Large intestine (tissue), 3 donors: ENCODE results near the gene SPEM2. TPM values are rescaled to one million over a fixed set of nuclear protein-coding genes. Genes with fewer than 3 reads are reported as not detected.

Experiments used
- DNase-seq, 2 donors: peaks; one replicate each; pipeline versions ENCODE4 v3.0.0 to v3.0.0-alpha.2; 2013
- H3K27ac ChIP-seq: one replicate; pipeline ENCODE4 v1.5.1; 2013; ENCODE audit warnings: low read length
- H3K27me3 ChIP-seq: 2 replicates; pipeline ENCODE4 v1.6.1; 2013; ENCODE audit warnings: low read length; ENCODE audit not compliant: control insufficient read depth, insufficient read depth
- H3K36me3 ChIP-seq: 2 replicates; pipeline ENCODE4 v1.6.1; 2013; ENCODE audit warnings: low read length; ENCODE audit not compliant: control insufficient read depth, insufficient read depth
- H3K4me1 ChIP-seq: one replicate; pipeline ENCODE4 v1.6.1; 2013; ENCODE audit warnings: low read length; ENCODE audit not compliant: control insufficient read depth, insufficient read depth
- H3K4me3 ChIP-seq: one replicate; pipeline ENCODE4 v1.5.1; 2013; ENCODE audit warnings: low read length
- H3K9me3 ChIP-seq: one replicate; pipeline ENCODE4 v1.6.1; 2013; ENCODE audit warnings: mild to moderate bottlenecking, low read depth, low read length, moderate library complexity; ENCODE audit not compliant: control insufficient read depth
- WGBS: methylation state at CpG from one replicate; pipeline ENCODE4 v1.1.5; 2013; ENCODE audit warnings: low lambda C conversion rate; ENCODE audit not compliant: insufficient coverage; 5-methylcytosine and 5-hydroxymethylcytosine counted together
- polyA plus RNA-seq: library from polyadenylated mRNA; unstranded; fragments of 120-200 nt; gene quantifications from one replicate; pipeline ENCODE4 v1.2.1, GENCODE V29; 2013

SPEM2 gene
- polyA plus RNA-seq, 1 donor: not detected

DNA sequence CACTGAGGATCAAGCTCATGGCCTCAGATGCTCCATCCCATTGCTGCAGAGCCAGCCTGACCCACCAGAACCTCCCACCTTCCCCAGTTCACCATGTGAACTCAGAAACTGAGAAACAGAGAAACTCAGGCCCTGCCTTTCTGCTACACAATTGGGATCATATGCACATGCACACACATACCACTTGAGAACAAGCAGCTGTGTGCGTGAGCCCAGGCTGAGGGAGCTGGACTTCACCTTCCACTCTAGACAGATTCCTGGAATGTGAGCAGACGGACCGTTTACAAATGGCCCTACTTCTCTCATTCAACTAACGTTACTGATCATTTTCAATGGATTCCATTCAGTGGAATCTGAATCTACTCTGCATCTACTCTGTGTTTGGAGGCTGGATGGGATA lies 1.7 kb upstream of the SPEM2 start:
- H3K27me3 ChIP-seq: no peaks in the 10 kb centered on the region
- WGBS: no CpG with 5 or more reads among the region's 4 CpGs
- DNase-seq: no peak
- no peaks in the 10 kb centered on the region for H3K36me3 ChIP-seq
- peaks cover 2% of the 10 kb centered on the region for H3K9me3 ChIP-seq
- H3K27ac ChIP-seq: no peak overlapping the region
- no peak overlapping the region for H3K4me3 ChIP-seq
- no peaks in the 10 kb centered on the region for H3K4me1 ChIP-seq

DNA sequence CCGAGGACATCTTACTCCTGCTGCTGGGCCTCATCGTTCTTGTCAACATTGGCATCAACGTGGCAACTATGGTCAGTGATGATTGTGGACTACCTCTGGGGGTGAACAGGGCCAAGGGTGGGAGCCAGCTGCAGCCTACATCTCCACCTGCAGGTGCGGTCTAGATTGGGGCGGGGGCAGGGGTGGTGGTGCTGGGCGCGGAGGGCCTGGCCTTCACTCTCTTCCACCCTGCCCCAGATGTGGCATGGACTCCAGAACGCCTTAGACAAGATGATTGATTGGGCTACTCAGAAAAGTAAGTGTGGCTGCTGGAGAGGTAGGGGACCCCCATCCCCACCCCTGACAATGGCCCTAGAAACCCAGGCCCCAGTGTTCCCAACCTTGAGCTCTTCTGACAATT lies 340 bp downstream of the SPEM2 start:
- Histone ChIP-seq H3K4me1 (no peaks in the 10 kb centered on the region), H3K27me3 (no peaks in the 10 kb centered on the region), H3K4me3 (no peak overlapping the region), H3K36me3 (no peaks in the 10 kb centered on the region), H3K9me3 (peaks cover 2% of the 10 kb centered on the region), H3K27ac (no peak overlapping the region)
- no CpG with 5 or more reads among the region's 8 CpGs for WGBS
- DNase-seq: no peak

DNA sequence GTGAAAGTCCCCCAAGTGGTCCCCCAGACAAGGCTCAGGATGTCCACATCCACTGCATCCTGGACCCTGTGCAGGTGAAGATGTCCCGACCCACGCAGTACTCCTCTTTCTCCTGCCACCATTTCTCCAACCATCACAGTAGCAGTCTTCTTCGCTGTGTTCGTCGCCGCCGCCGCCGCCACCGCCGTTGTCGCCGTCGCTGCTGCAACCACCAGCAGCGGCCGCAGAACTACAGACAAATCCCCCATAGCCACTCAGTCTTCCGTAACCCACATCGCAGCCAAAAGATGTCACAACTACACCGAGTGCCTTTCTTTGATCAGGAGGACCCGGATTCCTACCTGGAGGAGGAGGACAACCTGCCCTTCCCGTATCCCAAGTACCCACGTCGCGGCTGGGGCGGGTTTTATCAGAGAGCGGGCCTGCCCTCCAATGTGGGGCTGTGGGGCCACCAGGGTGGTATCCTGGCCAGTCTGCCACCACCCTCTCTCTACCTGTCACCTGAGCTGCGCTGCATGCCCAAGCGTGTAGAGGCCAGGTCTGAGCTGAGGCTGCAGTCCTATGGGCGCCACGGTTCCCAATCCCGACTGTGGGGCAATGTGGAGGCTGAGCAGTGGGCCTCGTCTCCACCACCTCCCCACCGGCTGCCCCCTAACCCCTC lies 917 bp downstream of the SPEM2 start:
- Histone ChIP-seq H3K36me3 (no peaks in the 10 kb centered on the region), H3K4me1 (no peaks in the 10 kb centered on the region), H3K27me3 (no peaks in the 10 kb centered on the region), H3K4me3 (no peak overlapping the region), H3K9me3 (no peaks in the 10 kb centered on the region), H3K27ac (no peak overlapping the region)
- WGBS: 96% methylated on average over 10 of the region's 33 CpGs
- DNase-seq: no peak

DNA sequence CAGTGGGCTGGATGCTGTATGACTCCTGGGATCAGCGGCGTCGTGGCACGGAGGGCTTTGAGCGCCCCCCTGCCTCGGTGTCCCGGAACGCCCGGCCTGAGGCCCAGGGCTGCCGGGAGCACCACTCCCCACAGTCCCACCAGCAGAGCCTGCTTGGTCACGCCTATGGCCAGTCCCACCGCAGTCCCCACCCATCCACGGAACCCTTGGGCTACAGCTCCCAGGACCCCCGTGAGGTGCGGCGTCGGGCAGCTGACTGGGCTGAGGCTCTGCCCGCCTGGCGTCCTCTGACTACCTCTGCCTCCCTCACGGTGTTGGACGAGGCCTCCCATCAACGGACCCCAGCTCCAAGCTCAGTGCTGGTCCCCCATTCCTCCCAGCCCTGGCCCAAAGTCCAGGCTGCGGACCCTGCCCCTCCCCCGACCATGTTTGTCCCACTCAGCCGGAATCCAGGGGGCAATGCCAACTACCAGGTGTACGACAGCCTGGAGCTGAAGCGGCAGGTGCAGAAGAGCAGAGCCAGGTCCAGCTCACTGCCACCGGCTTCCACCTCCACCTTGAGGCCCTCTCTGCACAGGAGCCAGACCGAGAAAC lies 1.6 kb downstream of the SPEM2 start:
- no peaks in the 10 kb centered on the region for H3K27me3 ChIP-seq
- no peaks in the 10 kb centered on the region for H3K4me1 ChIP-seq
- H3K27ac ChIP-seq: no peak overlapping the region
- H3K9me3 ChIP-seq: no peaks in the 10 kb centered on the region
- DNase-seq: no peak
- H3K4me3 ChIP-seq: no peak overlapping the region
- WGBS: no CpG with 5 or more reads among the region's 29 CpGs
- no peaks in the 10 kb centered on the region for H3K36me3 ChIP-seq

DNA sequence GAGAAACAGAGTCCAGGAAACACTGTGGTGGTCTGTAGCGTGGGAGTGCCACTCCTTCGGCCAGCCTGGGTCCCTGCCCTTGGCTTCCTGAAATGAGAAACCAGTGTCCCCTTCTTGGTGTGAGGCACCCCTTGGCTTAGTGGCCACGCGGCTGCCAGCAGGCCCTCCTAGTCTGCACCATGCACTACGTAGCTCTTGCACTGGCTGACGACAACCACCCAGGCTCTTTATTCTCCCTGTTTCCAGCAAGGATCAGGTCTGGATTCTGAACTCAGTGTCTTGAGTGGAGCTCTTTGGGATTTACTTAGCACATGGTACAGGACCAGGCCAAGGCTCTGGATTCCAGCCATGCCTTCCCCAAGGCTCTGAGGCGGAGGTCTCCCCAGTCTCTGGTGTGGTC lies 2.1 kb downstream of the SPEM2 start:
- H3K4me3 ChIP-seq: no peak overlapping the region
- H3K27me3 ChIP-seq: no peaks in the 10 kb centered on the region
- no peaks in the 10 kb centered on the region for H3K36me3 ChIP-seq
- DNase-seq: no peak
- no CpG with 5 or more reads among the region's 7 CpGs for WGBS
- H3K27ac ChIP-seq: no peak overlapping the region
- H3K9me3 ChIP-seq: no peaks in the 10 kb centered on the region
- no peaks in the 10 kb centered on the region for H3K4me1 ChIP-seq

DNA sequence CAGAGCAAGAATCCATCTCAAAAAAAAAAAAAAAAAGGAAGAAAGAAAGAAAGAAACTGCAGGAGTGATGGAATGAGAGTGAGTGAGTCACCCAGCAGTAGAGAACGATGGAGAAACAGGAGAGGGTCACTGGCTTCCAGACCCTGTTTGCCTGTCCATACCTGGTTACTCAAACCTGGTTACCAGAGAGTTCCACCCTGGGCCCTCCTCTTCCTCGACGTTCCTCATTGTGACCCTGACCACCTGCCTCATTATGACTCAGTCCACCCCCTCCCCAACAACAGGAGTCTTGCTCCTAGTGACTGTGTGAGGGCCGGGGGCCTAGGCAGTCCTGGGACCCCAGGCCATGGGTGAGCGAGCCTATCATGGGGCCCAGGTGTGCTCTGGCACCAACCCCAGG lies 3.1 kb downstream of the SPEM2 start, which contains the start of gene SPEM3:
Gene SPEM3, plus strand, starts transcription at position 301 of the 400 bp plus-strand sequence. Its CDS starts 46 bp downstream, at position 347.
- H3K36me3 ChIP-seq: no peaks in the 10 kb centered on the region
- H3K9me3 ChIP-seq: no peaks in the 10 kb centered on the region
- DNase-seq: no peak
- H3K27me3 ChIP-seq: no peaks in the 10 kb centered on the region
- H3K4me3 ChIP-seq: no peak within 1 kb of the TSS
- H3K27ac ChIP-seq: no peak within 1 kb of the TSS
- H3K4me1 ChIP-seq: no peaks in the 10 kb centered on the region
- WGBS: no CpG with 5 or more reads among the region's 5 CpGs

DNA sequence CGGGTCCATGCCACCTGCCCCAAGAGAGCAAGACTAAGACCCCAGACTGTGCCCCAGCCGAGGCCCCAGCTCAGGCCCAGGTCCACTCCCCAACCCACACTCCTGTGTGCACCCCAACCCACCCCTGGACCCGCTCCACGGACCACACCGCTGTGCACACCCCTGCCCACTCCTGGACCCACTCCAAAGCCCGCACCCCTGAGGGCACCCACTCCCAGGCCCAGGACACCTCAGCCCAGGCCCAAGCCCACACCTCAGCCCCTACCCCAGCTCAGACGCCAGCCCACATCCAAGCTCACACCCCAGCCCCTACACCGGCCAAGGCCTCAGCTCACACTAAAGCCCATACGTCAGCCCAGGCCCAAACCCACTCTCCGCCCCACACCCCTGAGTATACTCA lies 4.3 kb downstream of the SPEM2 start:
- WGBS: no CpG with 5 or more reads among the region's 10 CpGs
- Histone ChIP-seq H3K4me3 (no peak overlapping the region), H3K36me3 (no peaks in the 10 kb centered on the region), H3K27ac (no peak overlapping the region), H3K4me1 (no peaks in the 10 kb centered on the region), H3K9me3 (no peaks in the 10 kb centered on the region), H3K27me3 (no peaks in the 10 kb centered on the region)
- DNase-seq: no peak

DNA sequence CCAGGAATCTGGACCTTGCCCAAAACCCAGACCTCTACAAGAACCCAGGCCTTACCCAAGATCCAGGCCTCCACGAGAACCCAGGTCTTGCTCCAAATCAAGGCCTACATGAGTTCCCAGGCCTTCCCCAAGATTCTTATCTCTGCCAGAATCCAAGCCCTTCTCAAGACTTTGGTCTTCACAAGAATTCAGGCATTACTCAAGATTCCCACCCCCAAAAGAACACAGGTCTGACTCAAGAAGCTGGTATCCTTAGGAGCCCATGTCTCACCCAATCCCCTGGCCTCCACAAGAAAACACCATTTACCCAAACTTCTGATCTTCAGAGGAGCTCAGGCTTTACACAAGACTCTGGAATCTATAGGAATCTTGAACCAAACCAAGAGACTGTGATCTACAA lies 5.8 kb downstream of the SPEM2 start:
- Histone ChIP-seq H3K9me3 (no peaks in the 10 kb centered on the region), H3K4me3 (no peak overlapping the region), H3K27ac (no peak overlapping the region), H3K27me3 (peaks cover 7% of the 10 kb centered on the region), H3K36me3 (no peaks in the 10 kb centered on the region), H3K4me1 (peaks cover 3% of the 10 kb centered on the region)
- DNase-seq: no peak
- WGBS: 40% methylated on average over 1 of the region's 1 CpG

DNA sequence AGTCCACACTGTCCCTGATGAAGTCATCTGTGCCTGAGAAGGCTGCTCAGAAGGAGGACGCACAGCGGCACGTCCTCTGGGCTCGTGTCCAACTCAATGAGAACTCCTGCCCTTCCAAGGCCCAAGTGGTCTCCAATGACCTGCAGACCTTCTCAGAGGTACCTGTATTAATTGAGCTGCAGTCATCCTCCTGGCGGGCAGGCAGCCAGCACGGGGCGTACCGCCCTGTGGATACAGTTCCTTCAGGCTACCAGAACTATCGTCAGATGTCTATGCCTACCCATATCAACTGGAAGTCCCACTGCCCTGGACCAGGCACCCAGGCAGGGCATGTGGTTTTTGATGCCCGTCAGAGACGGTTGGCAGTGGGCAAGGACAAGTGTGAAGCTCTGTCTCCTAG lies 6.9 kb downstream of the SPEM2 start:
- H3K36me3 ChIP-seq: no peaks in the 10 kb centered on the region
- DNase-seq: no peak
- H3K9me3 ChIP-seq: no peaks in the 10 kb centered on the region
- H3K27me3 ChIP-seq: peaks cover 11% of the 10 kb centered on the region
- no peak overlapping the region for H3K4me3 ChIP-seq
- peaks cover 10% of the 10 kb centered on the region for H3K4me1 ChIP-seq
- no CpG with 5 or more reads among the region's 11 CpGs for WGBS
- H3K27ac ChIP-seq: no peak overlapping the region

DNA sequence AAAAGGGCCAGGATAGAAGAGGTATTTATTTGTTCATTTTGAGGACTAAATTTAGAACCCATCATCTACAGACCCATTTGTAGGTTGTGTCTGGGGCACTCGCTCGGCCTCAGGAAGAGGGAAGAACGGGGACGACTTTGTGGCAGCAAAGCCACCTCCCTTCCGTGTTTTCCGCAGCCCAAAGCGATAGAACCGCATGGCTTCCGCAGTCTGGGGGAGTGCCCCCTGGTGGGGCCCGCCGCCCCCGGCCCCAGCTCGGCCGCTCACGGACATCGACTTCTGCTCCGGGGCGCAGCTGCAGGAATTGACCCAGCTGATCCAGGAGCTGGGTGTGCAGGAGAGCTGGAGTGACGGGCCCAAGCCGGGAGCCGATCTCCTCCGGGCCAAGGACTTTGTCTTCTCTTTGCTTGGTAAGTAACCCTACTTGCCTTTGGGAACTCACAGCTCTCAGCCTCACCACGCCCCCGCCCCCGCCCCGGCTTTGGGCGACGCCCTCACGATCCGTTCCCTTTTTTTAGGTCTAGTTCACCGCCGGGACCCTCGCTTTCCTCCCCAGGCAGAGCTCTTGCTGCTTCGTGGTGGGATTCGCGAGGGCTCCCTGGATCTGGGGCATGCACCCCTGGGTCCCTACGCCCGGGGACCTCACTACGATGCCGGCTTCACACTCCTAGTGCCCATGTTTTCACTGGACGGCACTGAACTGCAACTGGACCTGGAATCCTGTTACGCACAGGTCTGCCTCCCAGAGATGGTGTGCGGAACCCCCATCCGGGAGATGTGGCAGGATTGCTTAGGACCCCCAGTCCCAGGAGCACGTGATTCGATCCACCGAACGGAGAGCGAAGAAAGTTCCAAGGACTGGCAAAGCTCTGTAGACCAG lies 10.5 kb downstream of the SPEM2 start:
- H3K9me3 ChIP-seq: no peaks in the 10 kb centered on the region
- no CpG with 5 or more reads among the region's 49 CpGs for WGBS
- H3K27ac ChIP-seq: peak overlapping the region; percentile 45
- H3K4me3 ChIP-seq: peak overlapping the region; percentile 40
- H3K36me3 ChIP-seq: no peaks in the 10 kb centered on the region
- DNase-seq: peak; percentile 30 to 77
- H3K27me3 ChIP-seq: peaks cover 45% of the 10 kb centered on the region
- H3K4me1 ChIP-seq: peaks cover 29% of the 10 kb centered on the region
